ENCODE data around the gene PDXDC1.

GRCh38 chr16:15037003-15037402 is 62.2 kb downstream of the PDXDC1 start:
- TF ChIP-seq POLR2AphosphoS5 (IDR thresholded peaks at IDR 0.05) (no peak), CTCF (IDR thresholded peaks at IDR 0.05) (no peak), EP300 (IDR thresholded peaks at IDR 0.05) (no peak)

All from gastroesophageal sphincter (tissue), 3 donors.